Rectal smooth muscle tissue (tissue), 1 donor: ENCODE measurements around the gene PGM3.

Source experiments
- H3K27ac ChIP-seq: one replicate; pipeline ENCODE4 v1.7.0; 2013; ENCODE audit warnings: low read depth, low read length, inconsistent platforms
- H3K27me3 ChIP-seq: one replicate; pipeline ENCODE4 v1.7.0; 2013; ENCODE audit warnings: low read length; ENCODE audit not compliant: control insufficient read depth, insufficient read depth
- H3K36me3 ChIP-seq: one replicate; pipeline ENCODE4 v1.7.0; 2013; ENCODE audit warnings: low read length; ENCODE audit not compliant: control insufficient read depth, insufficient read depth
- H3K4me1 ChIP-seq: one replicate; pipeline ENCODE4 v1.7.0; 2013; ENCODE audit warnings: low read length; ENCODE audit not compliant: control insufficient read depth, insufficient read depth
- H3K4me3 ChIP-seq: one replicate; pipeline ENCODE4 v1.7.0; 2013; ENCODE audit warnings: low read length
- H3K9ac ChIP-seq: one replicate; pipeline ENCODE4 v1.7.0; 2013; ENCODE audit warnings: low read length

PGM3 gene

DNA sequence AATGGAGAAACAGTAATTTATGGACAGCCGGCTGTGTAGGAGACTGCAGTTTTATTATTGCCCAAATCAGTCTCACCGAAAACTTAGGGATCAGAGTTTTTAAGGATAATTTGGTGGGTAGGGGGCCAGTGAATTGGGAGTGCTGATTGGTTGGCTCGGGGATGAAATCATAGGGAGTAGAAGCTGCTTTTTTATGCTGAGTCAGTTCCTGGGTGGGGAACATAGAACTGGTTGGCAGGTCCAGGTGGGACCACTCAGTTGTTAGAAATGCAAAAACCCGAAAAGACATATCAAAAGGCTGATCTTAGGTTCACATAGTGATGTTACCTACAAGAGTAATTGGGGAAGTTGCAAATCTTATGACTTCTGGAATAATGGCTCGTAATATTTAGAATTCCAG is 66.3 kb downstream of the PGM3 start:
- Histone ChIP-seq H3K4me1 (no peaks in the 10 kb centered on the region), H3K27me3 (no peaks in the 10 kb centered on the region), H3K36me3 (peaks cover 15% of the 10 kb centered on the region), H3K27ac (no peak overlapping the region), H3K4me3 (no peak overlapping the region), H3K9ac (no peak overlapping the region)

DNA sequence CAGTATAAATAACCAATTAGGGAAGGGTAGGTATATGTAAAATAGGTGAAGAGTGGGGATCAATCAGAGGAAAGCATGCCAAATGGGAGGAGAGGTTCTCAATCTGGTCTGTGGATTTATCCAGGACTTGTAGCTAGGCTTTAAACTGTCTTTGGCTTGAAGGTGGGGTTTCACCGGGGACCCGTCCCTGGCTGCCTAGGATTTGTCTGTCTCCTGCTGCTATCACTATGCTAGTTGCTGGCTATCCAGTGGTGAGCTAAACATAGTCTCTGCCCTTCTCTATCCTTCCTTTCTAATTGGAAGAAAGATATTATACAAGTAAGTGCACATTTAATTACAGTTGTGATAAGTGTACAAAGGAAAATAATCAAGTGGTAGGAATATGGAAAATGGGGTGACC is 66.8 kb downstream of the PGM3 start:
- Histone ChIP-seq H3K4me3 (no peak overlapping the region), H3K27me3 (no peaks in the 10 kb centered on the region), H3K4me1 (no peaks in the 10 kb centered on the region), H3K27ac (no peak overlapping the region), H3K36me3 (peaks cover 15% of the 10 kb centered on the region), H3K9ac (no peak overlapping the region)

DNA sequence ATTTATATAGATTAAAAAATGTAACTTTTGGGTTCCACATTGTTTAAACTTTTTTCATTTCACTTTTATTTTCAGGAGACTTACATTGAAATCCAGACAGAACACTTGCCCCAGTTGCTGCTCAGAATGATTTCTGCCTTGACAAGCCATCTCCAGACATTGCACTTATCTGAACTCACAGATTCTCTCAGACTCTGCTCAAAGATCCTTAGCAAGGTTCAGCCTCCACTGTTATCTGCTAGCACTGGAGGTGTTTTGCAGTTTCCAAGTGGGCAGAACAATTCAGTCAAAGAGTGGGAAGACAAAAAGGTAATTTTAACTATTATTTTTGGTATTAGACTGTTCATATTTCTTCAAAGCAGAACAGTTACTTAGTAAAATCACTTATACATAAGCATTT is 67.6 kb downstream of the PGM3 start:
- peaks cover 15% of the 10 kb centered on the region for H3K36me3 ChIP-seq
- no peak overlapping the region for H3K9ac ChIP-seq
- no peaks in the 10 kb centered on the region for H3K4me1 ChIP-seq
- H3K27me3 ChIP-seq: no peaks in the 10 kb centered on the region
- no peak overlapping the region for H3K4me3 ChIP-seq
- H3K27ac ChIP-seq: no peak overlapping the region

DNA sequence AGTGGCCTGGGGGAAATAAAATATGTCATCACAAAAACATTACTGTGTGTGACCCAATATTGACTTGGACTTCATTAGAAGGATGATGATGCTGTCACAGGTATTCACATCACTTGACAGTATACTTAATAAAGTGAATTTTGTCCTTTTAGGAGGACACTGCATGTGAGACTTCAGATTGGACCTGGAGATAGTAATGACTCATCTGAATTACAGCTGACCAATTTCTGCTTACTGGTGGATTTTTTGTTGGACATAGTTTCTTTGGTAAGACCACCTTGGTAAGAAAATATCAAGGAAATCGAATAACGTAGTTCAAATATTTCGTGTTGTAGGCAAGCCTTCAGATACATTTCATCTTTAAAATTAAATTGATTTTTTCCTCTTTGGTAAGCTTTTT is 68.5 kb downstream of the PGM3 start:
- H3K27ac ChIP-seq: no peak overlapping the region
- no peaks in the 10 kb centered on the region for H3K27me3 ChIP-seq
- H3K4me1 ChIP-seq: no peaks in the 10 kb centered on the region
- no peak overlapping the region for H3K4me3 ChIP-seq
- H3K9ac ChIP-seq: no peak overlapping the region
- peaks cover 11% of the 10 kb centered on the region for H3K36me3 ChIP-seq

DNA sequence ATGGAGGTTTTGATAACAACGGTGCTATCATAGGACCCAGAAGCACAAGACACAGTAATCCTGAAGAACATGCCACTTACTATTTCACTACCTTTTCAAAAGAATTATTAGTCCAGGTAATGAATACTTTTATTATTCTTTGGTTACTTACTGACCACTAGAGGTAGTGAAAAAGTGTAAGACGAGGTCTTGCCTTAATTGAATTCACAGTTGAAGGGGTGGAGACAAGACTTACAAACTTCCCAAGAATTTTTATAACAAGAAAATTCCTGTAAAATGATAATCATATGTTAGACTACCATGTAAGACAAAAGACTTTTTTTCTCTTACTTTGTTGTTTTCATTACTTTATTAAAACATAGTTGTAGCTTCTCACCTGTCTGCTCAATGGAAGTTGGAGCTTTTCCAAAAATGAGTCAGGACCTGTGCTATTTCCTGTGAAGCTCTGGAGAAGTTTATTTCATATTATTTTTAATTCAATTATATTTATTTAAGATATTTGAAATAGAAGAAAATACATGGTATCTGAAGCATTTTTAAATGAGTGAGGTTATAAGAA is 73.2 kb downstream of the PGM3 start:
- Histone ChIP-seq H3K27ac (no peak overlapping the region), H3K27me3 (no peaks in the 10 kb centered on the region), H3K4me3 (no peak overlapping the region), H3K9ac (no peak overlapping the region), H3K36me3 (peaks cover 3% of the 10 kb centered on the region), H3K4me1 (no peaks in the 10 kb centered on the region)

DNA sequence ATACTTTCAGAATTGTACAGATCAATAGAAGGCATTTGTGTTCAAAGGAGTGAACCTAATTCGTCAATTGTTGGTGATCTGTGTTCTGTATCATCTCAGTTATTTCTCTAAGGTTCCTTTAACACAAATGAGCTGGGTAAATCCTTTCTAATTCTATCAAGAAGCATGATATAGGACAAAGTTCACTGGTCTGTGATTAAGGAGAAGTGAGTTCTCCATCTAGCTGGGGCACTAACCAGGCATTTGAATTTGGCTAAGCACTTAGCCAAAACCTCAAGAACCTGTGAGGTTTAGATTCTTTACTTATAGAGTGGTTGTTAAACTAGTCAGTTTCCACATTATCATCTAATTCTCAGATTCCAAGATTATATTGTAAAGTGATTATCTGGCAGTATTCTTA is 75.3 kb downstream of the PGM3 start:
- no peak overlapping the region for H3K27ac ChIP-seq
- no peaks in the 10 kb centered on the region for H3K27me3 ChIP-seq
- no peak overlapping the region for H3K4me3 ChIP-seq
- H3K4me1 ChIP-seq: no peaks in the 10 kb centered on the region
- no peaks in the 10 kb centered on the region for H3K36me3 ChIP-seq
- no peak overlapping the region for H3K9ac ChIP-seq
